Measurements from ENCODE around the gene KIRREL3.

The KIRREL3 gene

DNA sequence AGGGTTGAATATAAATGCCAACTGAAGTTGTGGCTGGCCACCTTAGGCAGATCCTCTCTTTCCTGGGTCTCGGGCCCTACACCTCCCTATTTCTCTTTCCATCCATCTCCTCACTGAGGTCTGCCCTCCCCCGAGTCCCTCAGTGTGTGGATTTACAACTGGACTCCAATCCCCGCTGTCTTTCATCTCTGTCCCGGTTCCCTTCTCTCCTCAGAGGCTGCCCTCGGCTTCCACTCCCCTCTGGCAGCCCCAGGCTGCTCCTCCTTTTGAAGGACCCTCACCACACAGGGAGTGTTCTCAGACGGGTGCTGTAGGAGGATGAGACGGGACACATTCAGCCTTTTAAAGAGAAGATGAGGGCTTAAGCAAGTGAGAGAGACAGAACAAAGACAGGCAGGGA is 478.0 kb downstream of the KIRREL3 start:
- DNase-seq = no peak

DNA sequence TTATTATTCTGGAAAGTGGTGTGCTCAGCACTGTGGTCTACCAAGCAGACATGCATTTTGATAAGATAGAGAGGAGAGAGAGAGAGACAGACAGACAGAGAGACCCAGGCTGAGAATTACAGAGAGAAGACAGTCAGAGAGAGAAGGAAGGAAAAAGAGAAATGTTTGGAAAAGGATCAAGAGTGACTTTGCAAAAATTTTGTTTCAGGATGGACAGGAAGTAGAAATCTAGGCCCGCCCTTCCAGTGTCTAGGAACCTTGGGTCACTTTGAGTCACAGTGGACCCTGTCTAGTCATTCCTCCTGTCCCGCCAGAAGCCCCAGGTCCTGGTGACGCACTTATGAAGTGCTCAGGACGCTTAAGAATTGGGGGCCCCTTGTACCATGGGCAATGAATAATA is 478.4 kb downstream of the KIRREL3 start:
- no peak for DNase-seq

DNA sequence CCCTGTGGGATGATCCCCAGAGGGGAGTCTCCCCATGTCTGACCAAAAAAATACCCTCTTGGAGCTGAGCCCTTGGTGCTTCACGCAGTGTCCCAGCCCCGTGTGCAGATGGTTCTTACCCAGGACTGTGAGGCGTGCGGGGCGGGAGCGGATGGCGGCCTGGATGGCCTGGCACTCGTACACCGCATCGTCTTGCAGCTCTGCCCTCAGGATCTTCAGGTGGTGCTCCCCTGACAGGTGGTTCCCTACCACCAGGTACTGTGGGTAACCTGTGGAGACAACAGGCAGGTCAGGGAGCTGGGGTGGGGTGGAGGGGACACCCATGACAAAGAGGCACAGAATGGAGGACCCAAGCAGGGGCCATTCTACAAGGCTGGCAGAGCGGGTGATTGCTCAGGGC is 479.4 kb downstream of the KIRREL3 start:
- no peak for DNase-seq

DNA sequence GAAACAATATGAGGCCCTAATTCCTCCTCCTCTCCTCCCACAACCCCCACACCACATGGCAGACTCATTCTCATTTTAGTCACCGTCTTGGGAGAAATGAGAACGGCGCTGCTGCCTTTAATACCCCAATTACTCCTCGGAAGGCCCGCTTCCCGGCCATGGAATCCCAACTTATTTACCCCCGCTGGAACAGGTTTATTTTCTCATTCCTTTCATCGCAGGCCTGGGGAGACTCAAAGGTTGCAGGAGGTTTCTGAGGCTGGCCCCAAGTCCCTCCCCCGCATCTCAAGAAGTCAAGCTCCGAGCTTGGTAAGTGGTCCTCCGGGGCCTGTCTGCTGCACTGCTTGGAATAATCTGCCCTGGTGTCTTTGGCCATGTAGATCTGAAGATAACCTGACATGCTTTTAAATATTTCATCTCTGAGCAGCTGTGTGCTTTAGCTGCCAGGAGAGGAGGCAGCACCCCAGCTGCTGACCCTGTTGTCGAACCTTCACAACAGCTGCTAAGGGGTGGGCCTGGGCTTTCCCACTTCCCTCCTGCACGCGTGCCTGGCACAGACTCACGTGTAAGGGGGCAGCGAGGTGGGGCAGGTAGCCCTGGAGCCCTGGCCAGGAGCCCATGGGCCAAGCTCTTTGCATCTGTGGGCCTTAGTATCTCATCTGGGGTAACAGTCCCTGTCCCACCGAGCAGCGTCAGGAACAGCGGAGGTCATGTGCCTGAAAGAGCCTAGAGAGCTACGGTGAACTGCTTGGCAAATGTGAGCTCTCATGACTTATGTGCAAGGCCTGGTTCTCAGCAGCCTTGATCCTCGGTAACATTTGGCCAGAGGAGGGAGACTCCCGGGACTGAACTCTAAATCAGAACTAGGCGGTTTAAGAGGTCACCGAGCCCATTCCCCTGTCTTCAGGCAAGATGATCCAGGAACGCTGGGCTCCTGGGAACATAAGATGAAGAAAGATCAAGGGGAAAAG is 480.5 kb downstream of the KIRREL3 start:
- no peak for DNase-seq

DNA sequence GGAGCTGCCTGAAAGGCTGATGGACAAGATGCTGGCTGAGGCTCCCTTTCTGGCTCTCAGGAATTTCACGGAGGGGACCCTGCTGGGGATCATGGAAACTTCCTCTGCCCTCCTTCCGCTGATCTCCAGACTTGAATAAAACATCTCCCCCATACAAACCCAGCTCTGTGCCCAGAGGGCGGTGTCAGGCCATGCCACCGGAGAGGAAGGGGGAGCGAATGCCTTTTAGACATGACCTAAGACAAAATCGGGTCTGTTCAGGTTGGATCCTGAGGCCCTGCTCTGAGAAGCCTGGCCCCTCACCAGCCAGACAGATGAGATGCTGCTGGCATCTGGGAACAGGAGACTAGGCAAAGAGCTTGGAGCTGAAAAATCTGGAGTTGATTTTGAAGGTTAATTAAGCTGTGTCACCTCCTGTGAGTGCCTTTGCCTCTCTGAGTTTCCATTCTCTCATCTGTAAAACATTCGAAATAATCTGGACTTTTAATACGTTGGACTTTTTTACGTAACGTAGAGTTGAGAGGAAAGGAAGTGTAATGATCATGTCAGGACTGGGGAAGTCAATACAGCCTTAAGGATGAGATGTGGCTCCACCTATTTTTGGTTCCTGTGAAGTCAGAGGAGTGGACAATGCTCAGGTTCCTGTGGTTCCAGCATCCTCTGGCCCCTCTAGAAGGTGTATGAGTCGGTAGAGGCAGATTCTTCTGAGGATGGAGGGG is 481.4 kb downstream of the KIRREL3 start:
- DNase-seq = no peak

DNA sequence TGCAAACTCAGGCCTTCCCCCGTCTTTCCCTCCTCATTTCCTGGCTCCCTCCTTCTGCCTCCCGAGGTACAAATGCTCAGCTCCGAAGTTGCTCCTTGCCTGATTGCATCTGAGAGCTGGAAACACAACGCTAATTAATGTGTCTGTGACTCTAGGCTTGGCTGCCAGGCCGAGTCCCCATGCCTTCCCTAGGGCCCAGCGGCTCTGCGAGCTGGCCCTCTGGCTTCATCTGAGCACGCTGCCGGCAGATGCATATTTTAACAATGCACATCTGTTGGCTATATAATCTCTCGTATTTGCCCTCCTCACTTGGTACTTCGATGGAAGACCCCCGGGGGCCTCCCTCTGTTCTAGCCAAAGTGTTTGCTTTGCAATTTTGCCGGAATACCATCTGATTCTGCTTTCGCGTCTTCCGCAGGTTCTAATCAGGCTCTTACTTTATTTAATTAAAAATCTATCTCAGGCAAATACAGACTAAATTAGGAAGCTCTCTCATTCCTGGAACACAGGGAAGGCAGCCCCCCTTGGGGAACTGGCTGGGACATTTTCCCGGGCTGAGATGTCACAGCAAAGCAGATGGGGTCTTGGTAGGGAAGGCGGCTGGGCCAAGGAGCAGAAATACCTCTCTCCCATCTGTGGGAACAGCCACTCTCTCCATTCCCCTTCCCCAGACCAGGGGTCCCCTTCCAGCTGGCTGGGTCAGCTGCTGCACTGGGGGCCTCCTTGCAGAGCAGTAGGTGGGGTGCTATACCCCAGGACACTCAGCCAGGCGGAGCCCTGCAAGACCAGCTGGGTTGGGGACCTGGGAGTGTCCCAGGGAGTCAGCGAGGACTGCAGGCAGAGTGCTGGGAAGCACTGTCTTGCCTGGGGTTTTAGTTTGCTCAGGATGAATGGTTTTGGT is 482.2 kb downstream of the KIRREL3 start:
- no peak for DNase-seq

DNA sequence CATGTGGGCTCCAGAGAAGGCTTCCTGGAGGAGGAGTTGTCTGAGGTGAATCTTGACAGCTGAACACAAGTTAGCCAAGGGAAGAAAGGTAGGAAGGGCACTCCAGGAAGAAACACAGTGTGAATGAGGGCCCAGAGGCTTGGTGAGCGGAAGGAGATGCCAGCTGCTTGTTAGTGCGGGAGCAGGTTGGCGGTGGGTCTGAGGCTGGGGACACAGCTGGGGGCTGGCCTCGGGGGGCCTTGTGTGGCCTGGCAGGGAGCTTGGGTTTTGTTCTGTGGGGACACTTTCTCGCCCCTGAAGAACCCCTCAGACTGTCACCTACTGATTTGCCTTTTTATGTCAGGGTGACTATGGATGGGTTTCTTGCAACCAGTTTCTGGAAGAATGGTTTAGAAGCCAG is 485.1 kb downstream of the KIRREL3 start:
- DNase-seq = no peak

DNA sequence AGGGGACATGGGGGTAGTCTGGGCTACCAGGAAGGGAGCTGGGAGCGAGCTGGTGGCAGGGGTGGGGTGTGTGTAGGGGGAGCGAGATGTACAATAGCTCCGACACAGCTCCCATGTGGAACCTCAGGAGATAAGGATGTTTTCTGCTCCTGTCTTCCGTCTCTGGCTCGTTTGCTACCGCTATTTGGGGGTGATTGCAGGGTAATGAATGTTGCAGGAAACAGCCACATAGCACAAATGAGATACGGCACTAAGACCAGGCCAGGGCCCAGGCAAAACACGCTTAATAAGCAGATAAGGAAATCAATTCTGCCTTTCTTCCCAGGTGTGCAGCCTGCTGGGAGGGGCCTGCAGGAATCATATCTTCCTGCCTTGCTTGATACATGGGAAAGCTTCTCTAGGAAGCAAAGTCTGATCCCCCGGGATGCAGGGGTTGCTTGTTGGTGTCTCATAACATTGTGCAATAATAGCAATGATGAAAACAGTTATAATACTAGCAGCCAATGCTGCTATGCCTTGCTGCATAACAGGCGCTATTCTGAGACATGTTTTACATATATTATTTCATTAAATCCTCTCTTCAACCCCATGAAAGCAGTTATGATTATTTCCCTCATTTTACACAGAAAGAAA is 486.4 kb downstream of the KIRREL3 start:
- DNase-seq = no peak

DNA sequence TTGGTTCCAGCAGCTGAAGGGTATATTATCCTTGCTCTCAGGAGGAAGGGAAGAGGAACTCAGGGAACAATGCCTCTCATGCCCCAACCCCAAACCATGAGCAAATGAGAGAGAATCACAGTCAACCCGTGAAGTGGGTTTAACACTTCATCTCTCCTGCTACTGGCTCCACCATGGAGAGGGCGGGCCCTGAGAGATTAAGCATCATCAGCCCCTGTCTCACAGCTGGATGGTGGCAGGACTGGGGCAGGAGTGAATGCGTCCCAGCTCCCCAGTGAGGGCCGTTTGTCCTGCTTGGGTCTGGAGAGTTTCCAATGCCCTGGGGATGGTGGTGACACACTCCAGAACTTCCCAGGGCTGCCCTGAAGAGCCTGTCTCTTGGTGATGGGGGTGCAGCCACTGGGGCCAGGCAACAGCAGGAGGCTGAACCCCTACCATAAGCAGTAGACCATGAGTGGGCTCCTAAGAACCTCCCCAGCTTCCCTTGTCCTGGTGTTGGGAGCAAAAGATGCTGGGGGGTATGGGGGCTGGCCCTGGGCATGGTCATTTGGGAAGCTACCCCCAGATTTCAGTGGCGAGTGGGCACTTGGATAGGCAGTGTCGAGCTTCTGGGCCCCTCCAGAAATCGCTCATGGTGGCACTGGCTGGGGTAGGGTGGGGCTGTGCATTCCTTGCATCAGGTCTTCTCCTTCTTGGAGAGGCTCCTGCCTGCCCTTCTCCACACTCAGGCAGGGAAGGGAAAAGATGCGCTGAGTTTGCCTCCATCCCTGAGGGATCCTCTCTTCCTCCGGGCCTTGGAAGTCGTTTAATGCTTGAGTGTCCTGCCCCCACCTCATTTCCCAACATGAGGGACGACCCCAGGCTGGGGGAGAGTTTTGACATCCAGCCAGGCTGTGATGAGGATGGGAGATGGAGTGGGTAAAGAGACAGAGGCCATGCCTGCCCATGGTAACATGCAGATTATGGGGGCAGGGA is 487.5 kb downstream of the KIRREL3 start:
- no peak for DNase-seq

DNA sequence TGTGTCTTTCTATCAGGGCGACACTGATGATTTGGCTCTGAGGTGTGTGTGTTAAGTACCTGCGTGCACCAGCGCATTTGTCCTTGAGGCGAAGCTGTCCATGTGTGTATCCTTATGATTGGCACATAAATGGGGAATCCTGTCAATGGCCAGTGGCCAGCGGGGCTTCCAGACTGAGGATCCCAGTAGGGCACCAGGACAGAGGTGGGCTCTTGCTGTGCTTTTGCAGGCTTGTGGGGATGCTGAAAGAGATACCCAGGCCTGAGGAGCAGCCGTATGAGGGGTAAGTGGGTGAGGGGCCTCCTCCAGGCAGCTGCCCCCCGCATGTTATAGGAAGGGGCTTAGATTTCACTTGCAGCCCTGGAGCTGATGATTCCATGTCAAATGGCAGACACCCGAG is 488.3 kb downstream of the KIRREL3 start:
- DNase-seq = no peak

DNA sequence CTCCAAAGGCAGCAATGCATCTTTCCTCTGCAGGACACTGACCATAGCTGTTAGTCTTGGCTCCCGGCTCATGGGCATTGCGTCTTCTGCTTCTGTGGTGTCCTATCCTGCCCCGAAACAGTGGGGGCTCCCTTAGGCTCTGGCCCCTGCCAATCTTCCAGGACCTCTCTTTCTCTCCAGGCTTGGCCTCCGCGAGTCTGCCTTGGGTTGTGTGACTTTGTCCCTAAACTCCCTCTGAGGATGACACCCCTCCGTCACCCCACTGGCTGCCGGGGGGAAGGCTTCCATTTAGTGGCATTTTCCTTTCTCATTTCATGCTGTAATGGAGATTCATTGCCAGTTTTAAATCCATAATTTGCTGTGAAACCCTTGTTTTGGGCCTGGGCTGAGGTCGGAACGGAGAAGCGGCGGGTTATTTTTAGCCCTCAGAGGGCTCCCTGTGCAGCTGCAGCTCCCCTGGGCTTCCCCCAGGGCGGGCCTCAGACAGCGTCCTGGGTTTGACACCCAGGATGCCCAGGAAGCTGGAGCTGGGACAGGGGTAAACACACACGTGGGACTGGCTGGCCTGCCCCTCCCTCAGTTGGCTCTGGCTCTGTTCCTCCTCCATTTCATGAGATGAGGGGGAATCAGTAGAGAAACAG is 489.0 kb downstream of the KIRREL3 start:
- no peak for DNase-seq

DNA sequence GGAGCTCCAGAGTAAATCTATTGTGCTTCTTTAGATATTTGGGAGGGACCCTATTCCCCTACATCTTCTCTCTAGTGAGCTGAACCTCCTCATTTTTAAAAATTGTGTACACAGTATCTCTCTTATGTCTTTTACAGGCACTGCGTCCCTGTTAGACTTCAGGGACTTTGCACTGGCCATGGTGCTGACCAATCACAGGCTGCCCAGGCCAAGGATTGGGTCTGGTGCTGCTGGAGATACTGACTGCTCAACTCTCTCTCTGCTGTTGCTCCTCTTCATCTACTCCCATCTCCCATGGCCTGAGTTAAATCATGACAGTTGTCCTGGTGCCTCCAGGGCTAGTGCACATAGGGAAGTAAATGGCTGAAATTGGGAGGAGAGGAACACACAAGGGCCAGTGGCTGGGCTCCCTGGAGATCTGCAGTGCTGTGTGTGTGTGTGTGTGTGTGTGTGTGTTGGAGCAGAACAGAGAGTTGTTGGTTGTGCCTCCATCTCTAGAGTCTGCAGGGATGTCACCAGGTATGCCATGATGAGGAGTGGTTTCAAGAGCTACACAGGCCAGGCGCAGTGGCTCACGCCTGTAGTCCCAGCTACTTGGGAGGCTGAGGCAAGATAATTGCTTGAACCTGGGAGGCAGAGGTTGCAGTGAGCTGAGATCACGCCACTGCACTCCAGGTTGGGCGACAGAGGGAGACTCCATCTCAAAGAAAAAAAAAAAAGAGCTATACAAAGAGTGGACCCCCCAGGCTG is 489.8 kb downstream of the KIRREL3 start:
- DNase-seq = no peak

DNA sequence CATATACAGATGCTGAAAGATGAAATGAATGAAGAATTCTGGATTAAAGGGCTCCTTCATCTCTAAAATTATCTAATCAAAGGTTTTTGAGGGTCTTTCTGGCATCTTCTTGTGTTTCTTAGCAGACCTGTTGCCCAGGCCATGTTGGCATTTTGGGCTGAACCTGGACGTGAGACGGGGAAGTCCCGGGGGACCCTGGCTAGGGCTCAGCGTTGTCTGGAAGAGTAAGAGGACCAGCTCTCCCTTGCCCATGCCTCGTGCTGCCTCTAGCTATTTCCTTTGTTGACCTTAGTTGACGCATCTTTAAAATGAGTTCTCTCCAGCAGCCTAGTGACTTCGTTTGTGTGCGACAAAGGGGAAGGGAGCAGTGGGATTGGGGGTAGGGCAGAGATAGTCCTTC is 492.9 kb downstream of the KIRREL3 start:
- DNase-seq = no peak

DNA sequence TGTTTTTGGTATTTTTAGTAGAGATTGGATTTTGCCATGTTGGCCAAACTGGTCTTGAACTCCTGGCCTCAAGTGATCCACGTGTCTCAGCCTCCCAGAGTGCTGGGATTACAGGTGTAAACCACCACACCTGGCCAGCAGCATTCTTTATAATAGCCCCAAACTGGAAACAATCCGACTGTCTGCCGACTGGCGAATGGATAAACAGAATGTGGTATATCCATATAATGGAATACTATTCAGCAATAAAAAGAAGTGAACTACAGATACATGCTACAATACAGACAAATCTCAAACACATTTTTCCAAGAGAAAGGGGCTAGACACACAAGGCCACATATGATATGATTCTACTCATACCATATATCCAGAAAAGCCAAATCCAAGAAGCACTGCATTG is 493.8 kb downstream of the KIRREL3 start:
- no peak for DNase-seq

DNA sequence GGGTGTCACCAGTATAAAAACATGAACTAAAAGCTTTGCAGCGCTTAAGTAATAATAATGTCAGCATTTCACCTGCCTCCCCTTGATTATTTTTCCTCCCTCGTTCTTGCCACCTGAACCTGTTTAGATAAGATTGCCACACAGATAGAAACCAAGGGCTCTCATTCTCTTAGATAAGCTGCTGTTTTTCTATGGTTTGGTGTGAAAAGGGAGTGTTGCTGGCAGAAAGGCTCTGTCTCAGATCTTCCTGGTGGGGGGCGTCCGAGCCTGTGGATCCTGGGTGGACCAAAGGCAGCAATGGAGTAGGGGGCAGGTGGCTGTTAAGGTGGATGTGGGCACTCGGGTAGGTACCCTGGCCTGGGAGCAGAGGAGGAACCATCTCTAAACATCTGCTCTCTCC is 497.6 kb downstream of the KIRREL3 start:
- DNase-seq = no peak

DNA sequence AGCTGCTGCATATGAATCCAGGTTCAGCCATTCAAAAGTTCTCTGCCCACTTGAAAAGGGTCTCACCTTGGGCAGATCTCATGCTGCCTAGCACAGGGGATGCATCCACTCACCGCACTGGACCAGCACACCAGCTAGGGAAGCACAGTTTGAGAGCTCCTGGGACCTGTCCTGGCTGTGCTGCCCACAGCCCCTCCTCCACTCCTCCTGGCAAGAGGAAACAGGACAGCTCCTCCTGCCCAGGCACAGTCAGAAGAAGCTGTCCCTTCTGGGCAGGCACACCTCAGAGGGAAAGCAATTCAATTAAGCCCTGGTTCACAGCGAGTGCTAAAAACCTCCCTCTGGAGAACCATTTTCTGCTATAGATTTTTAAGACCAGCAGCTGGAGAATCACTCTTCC is 498.4 kb downstream of the KIRREL3 start:
- DNase-seq = no peak

DNA sequence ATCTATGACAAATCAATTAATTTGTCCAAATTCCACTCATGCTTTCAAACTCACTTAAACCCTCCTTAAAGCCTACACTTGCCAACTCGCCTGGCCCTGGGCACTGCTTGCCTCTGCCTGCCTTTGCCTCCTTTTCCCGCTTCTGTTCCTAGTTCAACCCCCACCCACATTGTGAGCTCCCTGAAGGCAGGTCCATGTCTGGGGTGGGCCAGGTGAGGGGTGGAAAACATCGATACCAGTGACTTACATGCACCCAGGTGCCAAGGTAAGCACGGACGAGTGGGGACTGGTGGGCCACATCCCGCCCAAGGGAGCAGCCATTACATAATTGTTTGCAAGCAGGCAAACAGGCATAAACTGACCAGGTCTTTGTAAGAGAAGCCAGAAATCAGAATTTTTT is 498.9 kb downstream of the KIRREL3 start:
- no peak for DNase-seq

DNA sequence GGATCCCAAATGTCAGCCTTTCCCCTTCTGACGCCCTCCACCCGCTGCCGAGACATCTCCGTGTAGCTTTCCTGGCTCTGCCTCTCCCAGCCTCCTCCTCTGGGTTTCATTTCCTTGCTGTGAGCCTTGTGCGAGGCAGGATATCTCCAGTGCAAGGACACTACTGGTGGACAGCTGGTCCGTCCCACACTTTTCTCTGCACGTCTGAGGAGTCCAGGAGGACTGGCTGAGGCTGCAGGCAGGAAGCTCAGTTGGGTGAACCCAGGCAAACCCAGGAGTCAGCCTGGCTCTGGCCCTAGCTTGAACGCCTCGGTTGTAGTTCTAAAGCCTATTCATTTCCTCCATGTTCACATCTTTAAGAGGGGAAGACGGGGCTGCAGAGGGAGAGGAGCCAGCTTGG is 499.6 kb downstream of the KIRREL3 start:
- DNase-seq = no peak

DNA sequence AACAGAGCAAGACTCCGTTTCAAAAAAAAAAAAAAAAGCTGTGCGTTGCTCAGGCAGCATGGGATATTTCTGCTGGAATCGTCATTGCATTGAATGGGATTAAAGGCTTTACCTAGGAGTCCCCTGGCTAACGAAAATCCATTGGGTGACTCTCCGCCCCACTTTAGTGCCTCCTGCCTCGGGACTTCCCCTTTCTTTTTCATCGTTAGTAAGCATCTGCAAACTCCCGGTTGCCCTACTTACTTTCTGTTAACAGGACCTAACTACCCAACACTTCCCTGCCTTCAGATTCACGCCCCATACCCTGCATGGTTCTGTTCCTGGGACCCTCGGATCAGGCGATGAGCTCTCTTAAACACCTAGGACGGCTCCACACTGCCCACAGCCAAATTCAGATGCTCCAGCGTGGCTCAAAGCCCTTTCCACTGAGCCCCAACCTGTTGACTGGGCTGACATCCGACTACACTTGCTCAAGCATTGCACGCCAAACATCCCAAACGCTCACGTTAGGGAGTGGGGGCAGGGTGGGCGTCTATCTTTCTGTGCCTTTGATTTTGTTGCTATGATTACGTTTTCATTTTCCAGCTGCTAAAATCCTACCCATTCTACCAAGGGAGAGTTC is 501.3 kb downstream of the KIRREL3 start:
- DNase-seq = no peak

DNA sequence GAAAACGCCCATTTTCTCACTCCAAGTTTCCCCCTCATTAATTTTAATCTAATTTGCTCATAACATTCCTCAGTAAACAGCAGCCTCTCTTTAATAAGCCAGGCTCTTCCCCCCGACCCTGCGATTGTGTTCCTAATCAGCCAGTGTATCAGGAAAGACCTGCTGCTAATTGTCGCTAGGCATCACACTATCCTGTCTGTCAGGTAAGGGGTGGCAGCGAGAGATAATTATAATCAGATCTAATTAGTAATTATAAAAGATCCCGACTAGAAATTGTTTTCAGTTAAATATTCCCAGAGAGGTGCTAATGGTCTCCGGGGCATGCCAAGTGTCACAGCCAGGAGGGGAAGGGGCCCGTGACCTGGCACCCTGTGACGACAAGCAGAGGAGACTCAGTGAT is 502.3 kb downstream of the KIRREL3 start:
- no peak for DNase-seq
